H9 (cell line): ENCODE results near the gene PPP1R3C. TPM values are rescaled to one million over a fixed set of nuclear protein-coding genes. Genes with fewer than 3 reads are reported as not detected.

Source experiments
- DNase-seq: peaks from one replicate; pipeline ENCODE4 v3.0.0-alpha.2; 2017
- H2AFZ ChIP-seq: one replicate; pipeline ENCODE4 v1.6.1; 2013; ENCODE audit warnings: mild to moderate bottlenecking, low read length, control low read depth, moderate library complexity
- H2AK5ac ChIP-seq: 2 replicates; pipeline ENCODE4 v1.6.1; 2013; ENCODE audit warnings: low read length, control low read depth, mixed read lengths; ENCODE audit not compliant: insufficient read length
- H2BK120ac ChIP-seq: one replicate; pipeline ENCODE4 v1.6.1; 2013; ENCODE audit warnings: low read depth, mild to moderate bottlenecking, low read length, control low read depth, inconsistent platforms; ENCODE audit not compliant: poor library complexity, severe bottlenecking
- H2BK12ac ChIP-seq: 2 replicates; pipeline ENCODE4 v1.6.1; 2013; ENCODE audit warnings: low read length, control low read depth, mixed read lengths, low read depth; ENCODE audit not compliant: insufficient read length
- H2BK15ac ChIP-seq: 2 replicates; pipeline ENCODE4 v1.6.1; 2013; ENCODE audit warnings: low read depth, low read length, control low read depth
- H2BK20ac ChIP-seq: one replicate; pipeline ENCODE4 v1.6.1; 2013; ENCODE audit warnings: low read depth, mild to moderate bottlenecking, low read length, control low read depth, inconsistent platforms; ENCODE audit not compliant: poor library complexity, severe bottlenecking
- H2BK5ac ChIP-seq: 2 replicates; pipeline ENCODE4 v1.6.1; 2013; ENCODE audit warnings: low read length, control low read depth, mixed read lengths; ENCODE audit not compliant: insufficient read length
- H3K14ac ChIP-seq: 2 replicates; pipeline ENCODE4 v1.6.1; 2013; ENCODE audit warnings: low read length, control low read depth; ENCODE audit not compliant: insufficient read depth
- H3K18ac ChIP-seq: 2 replicates; pipeline ENCODE4 v1.6.1; 2013; ENCODE audit warnings: low read depth, mild to moderate bottlenecking, mixed read lengths, low read length, control low read depth; ENCODE audit not compliant: insufficient read length
- H3K23ac ChIP-seq: 2 replicates; pipeline ENCODE4 v1.6.1; 2013; ENCODE audit warnings: low read length, control low read depth, mixed read lengths, low read depth; ENCODE audit not compliant: insufficient read length
- H3K23me2 ChIP-seq: 2 replicates; pipeline ENCODE4 v1.6.1; 2013; ENCODE audit warnings: low read depth, mild to moderate bottlenecking, mixed read lengths, low read length, control low read depth; ENCODE audit not compliant: insufficient read length, poor library complexity, severe bottlenecking
- H3K27ac ChIP-seq: 2 replicates; pipeline ENCODE4 v1.5.1; 2013; ENCODE audit warnings: low read length, control low read depth, mixed read lengths, low read depth; ENCODE audit not compliant: insufficient read length
- H3K27me3 ChIP-seq: 2 replicates; pipeline ENCODE4 v1.6.1; 2013; ENCODE audit warnings: low read length, control low read depth, inconsistent platforms; ENCODE audit not compliant: insufficient read depth
- H3K4ac ChIP-seq: 2 replicates; pipeline ENCODE4 v1.6.1; 2013; ENCODE audit warnings: low read depth, mild to moderate bottlenecking, control low read depth, inconsistent platforms, low read length, moderate library complexity
- H3K4me1 ChIP-seq: 2 replicates; pipeline ENCODE4 v1.6.1; 2013; ENCODE audit warnings: low read length, control low read depth, inconsistent platforms; ENCODE audit not compliant: insufficient read depth
- H3K4me2 ChIP-seq: 2 replicates; pipeline ENCODE4 v1.6.1; 2013; ENCODE audit warnings: low read length, control low read depth, mixed read lengths; ENCODE audit not compliant: insufficient read length, insufficient read depth
- H3K56ac ChIP-seq: 2 replicates; pipeline ENCODE4 v1.6.1; 2013; ENCODE audit warnings: low read depth, mild to moderate bottlenecking, mixed read lengths, low read length, control low read depth; ENCODE audit not compliant: insufficient read length
- H3K79me1 ChIP-seq: 2 replicates; pipeline ENCODE4 v1.6.1; 2013; ENCODE audit warnings: low read depth, mild to moderate bottlenecking, moderate library complexity, low read length, control low read depth, inconsistent platforms; ENCODE audit not compliant: insufficient read depth, poor library complexity, severe bottlenecking
- H3K79me2 ChIP-seq: 2 replicates; pipeline ENCODE4 v1.6.1; 2013; ENCODE audit warnings: low read length, control low read depth, inconsistent platforms; ENCODE audit not compliant: insufficient read depth
- H3K9ac ChIP-seq: 2 replicates; pipeline ENCODE4 v1.6.1; 2013; ENCODE audit warnings: low read length, control low read depth, mixed read lengths; ENCODE audit not compliant: insufficient read length; ENCODE audit errors: extremely low read depth
- H3K9me3 ChIP-seq: one replicate; pipeline ENCODE4 v1.6.1; 2013; ENCODE audit warnings: low read depth, low read length, inconsistent platforms; ENCODE audit not compliant: control insufficient read depth
- H3T11ph ChIP-seq: one replicate; pipeline ENCODE4 v1.6.1; 2013; ENCODE audit warnings: mild to moderate bottlenecking, low read length, control low read depth, inconsistent platforms
- H4K20me1 ChIP-seq: one replicate; pipeline ENCODE4 v1.6.1; 2013; ENCODE audit not compliant: control insufficient read depth, insufficient read length, insufficient read depth
- H4K5ac ChIP-seq: 2 replicates; pipeline ENCODE4 v1.6.1; 2013; ENCODE audit warnings: low read depth, mild to moderate bottlenecking, mixed read lengths, low read length, control low read depth; ENCODE audit not compliant: insufficient read length
- H4K8ac ChIP-seq: replicated peaks from 2 replicates; pipeline ENCODE4 v1.6.1; 2013; ENCODE audit warnings: low read length, control low read depth, mixed read lengths, low read depth; ENCODE audit not compliant: insufficient read length
- H4K91ac ChIP-seq: 2 replicates; pipeline ENCODE4 v1.6.1; 2013; ENCODE audit warnings: low read depth, mild to moderate bottlenecking, moderate library complexity, mixed read lengths, low read length, control low read depth; ENCODE audit not compliant: insufficient read length
- H3K27ac Mint-ChIP-seq, 3 experiments: 2 replicates in 2 of 3; 3 replicates in 1 of 3; pipeline ENCODE4 v1.8.0; 2020 to 2021; ENCODE audit warnings: mixed read lengths in 3 of 3, mild to moderate bottlenecking in 1 of 3, moderate library complexity in 1 of 3
- H3K27me3 Mint-ChIP-seq: 2 replicates; pipeline ENCODE4 v1.8.0; 2021; ENCODE audit warnings: low read depth, mild to moderate bottlenecking, moderate library complexity, mixed read lengths
- H3K36me3 Mint-ChIP-seq, 3 experiments: 2 replicates in 2 of 3; 3 replicates in 1 of 3; pipeline ENCODE4 v1.8.0; 2020 to 2021; ENCODE audit warnings: low read depth in 3 of 3, mixed read lengths in 3 of 3; ENCODE audit not compliant: insufficient read depth in 1 of 3
- H3K4me1 Mint-ChIP-seq, 2 experiments: 2 replicates each; pipeline ENCODE4 v1.8.0; 2020; ENCODE audit warnings: mixed read lengths in 2 of 2
- H3K4me3 Mint-ChIP-seq, 2 experiments: 2 replicates in 1 of 2; 3 replicates in 1 of 2; pipeline ENCODE4 v1.8.0; 2020 to 2021; ENCODE audit warnings: mild to moderate bottlenecking in 2 of 2, mixed read lengths in 2 of 2, moderate library complexity in 1 of 2
- H3K9me3 Mint-ChIP-seq, 2 experiments: 2 replicates in 1 of 2; 3 replicates in 1 of 2; pipeline ENCODE4 v1.8.0; 2020; ENCODE audit warnings: mild to moderate bottlenecking in 2 of 2, mixed read lengths in 2 of 2, moderate library complexity in 1 of 2
- WGBS: extraction: QIAGEN DNeasy Blood & Tissue Kit; methylation state at CpG from one replicate; pipeline ENCODE4 v1.1.7; 2013; ENCODE audit warnings: missing lambda C conversion rate, low lambda C conversion rate, mixed read lengths; ENCODE audit not compliant: insufficient read length; ENCODE audit errors: extremely low coverage; 5-methylcytosine and 5-hydroxymethylcytosine counted together
- total RNA-seq: library from RNA; stranded (reverse); gene quantifications from 2 replicates; pipeline ENCODE4 v1.2.1, GENCODE V29; 2021
- TF ChIP-seq, protein P1 (sequence below): fragments of 200-600 bp; sonication (generic); conservative IDR thresholded peaks from 3 replicates; pipeline ENCODE4 v1.8.0; 2021; ENCODE audit warnings: antibody characterized with exemption, mild to moderate bottlenecking

The PPP1R3C gene
- total RNA-seq, 1 experiment from 2014 or later = 1.2 TPM

DNA sequence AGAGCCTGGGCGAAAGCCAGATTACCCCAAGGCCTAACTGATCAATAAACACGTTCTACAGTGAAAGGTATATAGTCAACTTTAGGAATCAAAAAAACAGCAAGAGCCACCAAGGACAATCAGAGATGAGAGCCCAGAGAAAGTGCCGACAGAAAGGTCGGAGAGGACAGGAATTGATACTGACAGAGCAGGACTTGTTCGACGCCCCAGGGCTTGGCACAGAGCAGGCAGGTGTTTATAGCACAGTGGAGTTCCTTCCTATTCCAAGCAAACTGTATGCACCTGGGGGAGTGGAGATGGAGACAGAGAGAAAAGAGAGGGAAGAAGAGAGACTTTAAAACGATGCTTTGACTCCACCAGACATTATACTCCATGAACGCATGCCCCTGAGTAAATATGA, 39.5 kb downstream of the PPP1R3C start:
- Histone ChIP-seq H3K9ac (no peak overlapping the region), H2BK12ac (no peak overlapping the region), H2BK5ac (no peak overlapping the region), H4K5ac (no peak overlapping the region), H3K79me2 (no peaks in the 10 kb centered on the region), H3K4me1 (no peaks in the 10 kb centered on the region), H3K56ac (no peak overlapping the region), H4K8ac (no peak overlapping the region), H3K4ac (no peak overlapping the region), H3K23me2 (no peaks in the 10 kb centered on the region), H2BK15ac (no peak overlapping the region), H2BK120ac (no peak overlapping the region), H4K91ac (no peak overlapping the region), H4K20me1 (no peaks in the 10 kb centered on the region), H3K14ac (no peak overlapping the region), H3K23ac (no peak overlapping the region), H2AK5ac (no peak overlapping the region), H3K27ac (no peak overlapping the region), H2BK20ac (no peak overlapping the region), H3K9me3 (no peaks in the 10 kb centered on the region), H3K27me3 (no peaks in the 10 kb centered on the region), H3K18ac (no peak overlapping the region), H3K79me1 (no peaks in the 10 kb centered on the region), H3T11ph (no peak overlapping the region), H2AFZ (no peak overlapping the region), H3K4me2 (no peak overlapping the region)
- no peaks in the 10 kb centered on the region for H3K9me3 Mint-ChIP-seq
- no peaks in the 10 kb centered on the region for H3K4me1 Mint-ChIP-seq
- TF ChIP-seq, protein P1, sequence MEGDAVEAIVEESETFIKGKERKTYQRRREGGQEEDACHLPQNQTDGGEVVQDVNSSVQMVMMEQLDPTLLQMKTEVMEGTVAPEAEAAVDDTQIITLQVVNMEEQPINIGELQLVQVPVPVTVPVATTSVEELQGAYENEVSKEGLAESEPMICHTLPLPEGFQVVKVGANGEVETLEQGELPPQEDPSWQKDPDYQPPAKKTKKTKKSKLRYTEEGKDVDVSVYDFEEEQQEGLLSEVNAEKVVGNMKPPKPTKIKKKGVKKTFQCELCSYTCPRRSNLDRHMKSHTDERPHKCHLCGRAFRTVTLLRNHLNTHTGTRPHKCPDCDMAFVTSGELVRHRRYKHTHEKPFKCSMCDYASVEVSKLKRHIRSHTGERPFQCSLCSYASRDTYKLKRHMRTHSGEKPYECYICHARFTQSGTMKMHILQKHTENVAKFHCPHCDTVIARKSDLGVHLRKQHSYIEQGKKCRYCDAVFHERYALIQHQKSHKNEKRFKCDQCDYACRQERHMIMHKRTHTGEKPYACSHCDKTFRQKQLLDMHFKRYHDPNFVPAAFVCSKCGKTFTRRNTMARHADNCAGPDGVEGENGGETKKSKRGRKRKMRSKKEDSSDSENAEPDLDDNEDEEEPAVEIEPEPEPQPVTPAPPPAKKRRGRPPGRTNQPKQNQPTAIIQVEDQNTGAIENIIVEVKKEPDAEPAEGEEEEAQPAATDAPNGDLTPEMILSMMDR = no peak
- no peak overlapping the region for H3K27ac Mint-ChIP-seq
- no peak for DNase-seq
- H3K27me3 Mint-ChIP-seq = peaks cover 10% of the 10 kb centered on the region
- WGBS = no CpG with 5 or more reads among the region's 8 CpGs
- H3K4me3 Mint-ChIP-seq = no peak overlapping the region
- no peaks in the 10 kb centered on the region for H3K36me3 Mint-ChIP-seq
